MM.1S (cell line): Measurements from ENCODE around the gene RPS6KA2.

Source experiments
- DNase-seq: peaks from one replicate; pipeline ENCODE4 v3.0.0-alpha.2; 2015
- H2AFZ ChIP-seq: fragments of 300-600 bp; sonication (generic); 2 replicates; pipeline ENCODE4 v1.6.0; 2016; ENCODE audit warnings: antibody characterized with exemption, low read length
- H3F3A ChIP-seq: fragments of 300-600 bp; sonication (generic); 2 replicates; pipeline ENCODE4 v1.6.1; 2016; ENCODE audit warnings: mild to moderate bottlenecking, antibody characterized with exemption, low read length, moderate library complexity, mixed read lengths; ENCODE audit not compliant: insufficient read depth
- H3K27ac ChIP-seq: fragments of 300-600 bp; sonication (generic); 2 replicates; pipeline ENCODE4 v1.5.1; 2016; ENCODE audit warnings: mild to moderate bottlenecking, low read length
- H3K27me3 ChIP-seq: fragments of 300-600 bp; sonication (generic); replicated peaks from 2 replicates; pipeline ENCODE4 v1.6.0; 2016; ENCODE audit warnings: low read length; ENCODE audit not compliant: insufficient read depth
- H3K36me3 ChIP-seq: fragments of 300-600 bp; sonication (generic); replicated peaks from 2 replicates; pipeline ENCODE4 v1.6.1; 2016; ENCODE audit warnings: mild to moderate bottlenecking, low read length, mixed read lengths; ENCODE audit not compliant: insufficient read depth
- H3K4me1 ChIP-seq: fragments of 300-600 bp; sonication (generic); 2 replicates; pipeline ENCODE4 v1.6.1; 2016; ENCODE audit warnings: low read length, mixed read lengths
- H3K4me2 ChIP-seq: fragments of 300-600 bp; sonication (generic); 2 replicates; pipeline ENCODE4 v1.6.0; 2016; ENCODE audit warnings: low read depth, low read length
- H3K4me3 ChIP-seq: fragments of 300-600 bp; sonication (generic); 2 replicates; pipeline ENCODE4 v1.5.1; 2016; ENCODE audit warnings: low read length, mixed read lengths
- H3K79me2 ChIP-seq: fragments of 300-600 bp; sonication (generic); 2 replicates; pipeline ENCODE4 v1.6.1; 2016; ENCODE audit warnings: mixed run types, low read length, mixed read lengths
- H3K9ac ChIP-seq: fragments of 300-600 bp; sonication (generic); 2 replicates; pipeline ENCODE4 v1.6.1; 2016; ENCODE audit warnings: low read length, mixed read lengths
- H3K9me2 ChIP-seq: fragments of 300-600 bp; sonication (generic); replicated peaks from 2 replicates; pipeline ENCODE4 v1.6.1; 2016; ENCODE audit warnings: mild to moderate bottlenecking, low read length, mixed read lengths; ENCODE audit not compliant: insufficient read depth
- H3K9me3 ChIP-seq: fragments of 300-600 bp; sonication (generic); replicated peaks from 2 replicates; pipeline ENCODE4 v1.6.1; 2016; ENCODE audit warnings: mild to moderate bottlenecking, low read length, mixed read lengths; ENCODE audit not compliant: insufficient read depth
- H4K20me1 ChIP-seq: fragments of 300-600 bp; sonication (generic); 2 replicates; pipeline ENCODE4 v1.6.1; 2016; ENCODE audit warnings: mild to moderate bottlenecking, low read length, moderate library complexity, mixed read lengths; ENCODE audit not compliant: insufficient read depth
- EZH2 ChIP-seq: fragments of 300-600 bp; sonication (generic); optimal IDR thresholded peaks from 2 replicates; pipeline ENCODE3; 2017; ENCODE audit warnings: low read depth, mild to moderate bottlenecking, antibody characterized with exemption, low read length, mixed read lengths
- EZH2phosphoT487 ChIP-seq: fragments of 300-600 bp; sonication (generic); IDR thresholded peaks from 2 replicates; pipeline ENCODE4 v1.6.1; 2018; ENCODE audit warnings: antibody characterized with exemption, low read length
- TF ChIP-seq, protein P1 (sequence below): fragments of 300-600 bp; sonication (generic); IDR thresholded peaks from 2 replicates; pipeline ENCODE4 v1.5.1; 2016; ENCODE audit warnings: antibody characterized with exemption, low read length, mixed read lengths

RPS6KA2 gene

DNA sequence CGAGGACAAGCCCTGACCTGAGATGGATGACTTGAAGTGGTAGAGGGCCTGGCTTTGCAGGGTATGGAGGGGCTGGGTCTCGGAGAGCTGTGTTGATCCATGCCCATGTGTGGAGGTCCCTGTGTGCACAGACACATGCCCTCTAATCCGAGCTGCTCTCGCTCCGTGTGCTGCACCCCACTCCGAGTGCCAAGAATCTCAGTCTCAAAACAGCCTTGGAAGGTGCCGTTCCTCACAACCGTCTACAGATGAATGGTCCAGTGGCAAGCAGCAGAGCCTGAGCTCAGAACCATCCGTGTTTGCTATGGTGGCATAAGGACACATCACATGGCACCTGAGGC is 133.0 kb downstream of the RPS6KA2 start:
- TF ChIP-seq EZH2phosphoT487 (no peak), EZH2 (no peak)
- TF ChIP-seq, protein P1, sequence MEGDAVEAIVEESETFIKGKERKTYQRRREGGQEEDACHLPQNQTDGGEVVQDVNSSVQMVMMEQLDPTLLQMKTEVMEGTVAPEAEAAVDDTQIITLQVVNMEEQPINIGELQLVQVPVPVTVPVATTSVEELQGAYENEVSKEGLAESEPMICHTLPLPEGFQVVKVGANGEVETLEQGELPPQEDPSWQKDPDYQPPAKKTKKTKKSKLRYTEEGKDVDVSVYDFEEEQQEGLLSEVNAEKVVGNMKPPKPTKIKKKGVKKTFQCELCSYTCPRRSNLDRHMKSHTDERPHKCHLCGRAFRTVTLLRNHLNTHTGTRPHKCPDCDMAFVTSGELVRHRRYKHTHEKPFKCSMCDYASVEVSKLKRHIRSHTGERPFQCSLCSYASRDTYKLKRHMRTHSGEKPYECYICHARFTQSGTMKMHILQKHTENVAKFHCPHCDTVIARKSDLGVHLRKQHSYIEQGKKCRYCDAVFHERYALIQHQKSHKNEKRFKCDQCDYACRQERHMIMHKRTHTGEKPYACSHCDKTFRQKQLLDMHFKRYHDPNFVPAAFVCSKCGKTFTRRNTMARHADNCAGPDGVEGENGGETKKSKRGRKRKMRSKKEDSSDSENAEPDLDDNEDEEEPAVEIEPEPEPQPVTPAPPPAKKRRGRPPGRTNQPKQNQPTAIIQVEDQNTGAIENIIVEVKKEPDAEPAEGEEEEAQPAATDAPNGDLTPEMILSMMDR = no peak
- Histone ChIP-seq H2AFZ (no peak overlapping the region), H3K36me3 (no peaks in the 10 kb centered on the region), H3K4me3 (no peak overlapping the region), H3K27me3 (no peaks in the 10 kb centered on the region), H3K9me3 (no peaks in the 10 kb centered on the region), H3K79me2 (no peaks in the 10 kb centered on the region), H3K4me2 (no peak overlapping the region), H3K9ac (no peak overlapping the region), H4K20me1 (no peaks in the 10 kb centered on the region), H3K27ac (no peak overlapping the region), H3K4me1 (no peaks in the 10 kb centered on the region), H3K9me2 (no peaks in the 10 kb centered on the region), H3F3A (no peaks in the 10 kb centered on the region)
- DNase-seq = no peak

DNA sequence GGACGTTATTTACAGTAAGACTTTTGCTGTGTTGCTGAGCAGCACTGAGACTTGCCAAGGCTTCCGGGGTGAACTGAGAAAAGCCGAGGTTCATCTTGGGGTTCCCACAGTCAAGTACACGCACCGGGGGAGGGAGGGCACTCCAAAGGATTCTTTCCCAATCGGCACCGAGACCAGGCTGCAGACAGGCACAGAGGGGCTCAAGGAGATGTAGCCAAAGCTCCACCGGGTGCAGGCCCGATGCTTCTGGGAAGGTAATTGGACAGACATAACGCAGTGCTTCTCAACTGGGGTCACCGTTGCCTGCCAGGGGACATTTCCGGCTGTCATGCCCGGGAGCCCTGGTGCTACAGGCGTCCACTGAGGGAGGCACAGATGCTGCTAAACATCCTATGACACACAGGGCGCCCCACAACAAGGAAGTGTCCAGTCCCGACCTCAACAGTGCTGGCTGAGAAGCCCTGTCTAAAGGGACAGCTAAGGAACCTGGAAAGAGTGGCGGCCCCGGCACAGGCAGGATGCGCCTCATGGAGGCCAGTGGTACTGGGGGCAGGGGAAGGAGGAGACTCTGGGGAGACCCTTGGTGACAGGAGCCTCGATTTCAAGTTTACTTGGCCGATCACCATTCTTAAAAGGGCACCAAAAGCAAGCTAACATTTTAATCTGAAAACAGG is 133.5 kb downstream of the RPS6KA2 start:
- no peaks in the 10 kb centered on the region for H3K79me2 ChIP-seq
- DNase-seq = no peak
- no peaks in the 10 kb centered on the region for H3K27me3 ChIP-seq
- no peaks in the 10 kb centered on the region for H4K20me1 ChIP-seq
- no peak overlapping the region for H2AFZ ChIP-seq
- no peaks in the 10 kb centered on the region for H3K9me3 ChIP-seq
- no peak overlapping the region for H3K4me3 ChIP-seq
- H3K27ac ChIP-seq = no peak overlapping the region
- peaks cover 2% of the 10 kb centered on the region; the same call in 1 of the 2 replicates for H3K4me1 ChIP-seq
- no peaks in the 10 kb centered on the region for H3K36me3 ChIP-seq
- TF ChIP-seq EZH2 (no peak), EZH2phosphoT487 (no peak)
- TF ChIP-seq, protein P1 = no peak
- no peak overlapping the region for H3K4me2 ChIP-seq
- 0 out of 2 replicates have a peak, but pooled peaks cover 3% of the 10 kb centered on the region for H3F3A ChIP-seq
- no peaks in the 10 kb centered on the region for H3K9me2 ChIP-seq
- no peak overlapping the region for H3K9ac ChIP-seq

DNA sequence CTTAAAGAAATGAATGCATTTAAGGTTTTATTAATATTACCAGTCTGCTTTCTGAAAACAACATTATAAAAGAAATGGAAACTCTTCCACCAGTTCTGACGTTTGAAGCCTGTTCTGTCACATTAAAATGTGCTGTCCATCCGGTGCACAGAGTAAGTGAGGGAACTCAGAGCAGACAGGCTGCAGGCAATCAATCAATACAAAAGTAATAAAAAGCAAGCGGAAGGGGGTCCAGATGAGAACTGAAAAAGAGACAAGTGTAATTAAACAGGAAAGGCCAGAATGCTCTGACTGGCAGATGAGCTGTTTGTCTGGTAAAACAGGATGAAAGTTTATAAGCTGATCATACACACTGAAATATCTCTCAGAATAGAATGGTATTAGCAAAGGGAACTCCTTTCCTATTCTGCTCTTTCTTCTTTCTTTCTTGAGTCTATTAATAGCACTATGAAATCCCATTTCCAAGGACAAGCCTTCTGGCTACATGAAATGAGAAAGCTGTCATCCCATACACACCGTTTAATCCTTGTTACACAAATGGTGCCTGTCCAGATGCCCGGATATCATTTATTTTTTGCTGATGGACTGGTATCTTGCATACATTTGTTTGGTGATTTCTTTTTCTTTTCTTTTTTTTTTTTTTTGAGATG is 134.8 kb downstream of the RPS6KA2 start:
- DNase-seq = no peak
- peaks cover 12% of the 10 kb centered on the region; the same call in 1 of the 2 replicates for H3K4me1 ChIP-seq
- no peaks in the 10 kb centered on the region for H3K9me3 ChIP-seq

More for the DNA sequence above, 134.8 kb downstream of the RPS6KA2 start:
- no peak overlapping the region for H3K4me3 ChIP-seq
- H3K27me3 ChIP-seq = no peaks in the 10 kb centered on the region
- no peak overlapping the region for H3K27ac ChIP-seq
- no peaks in the 10 kb centered on the region for H3K79me2 ChIP-seq
- no peaks in the 10 kb centered on the region for H3K36me3 ChIP-seq
- peaks cover 15% of the 10 kb centered on the region; the same call in 1 of the 2 replicates for H3F3A ChIP-seq
- H2AFZ ChIP-seq = no peak overlapping the region
- no peaks in the 10 kb centered on the region for H3K9me2 ChIP-seq
- no peak overlapping the region for H3K4me2 ChIP-seq
- TF ChIP-seq EZH2 (no peak), EZH2phosphoT487 (no peak)
- TF ChIP-seq, protein P1 = no peak
- no peaks in the 10 kb centered on the region for H4K20me1 ChIP-seq
- H3K9ac ChIP-seq = no peak overlapping the region
